NB4 (cell line): ENCODE measurements around the gene MED26.
A peak's percentile ranks its signal among the peaks of the same experiment; 100 is the strongest.

Experiments used
- DNase-seq: peaks from one replicate; pipeline ENCODE4 v3.0.0; 2010; ENCODE audit warnings: low read depth
- H3K4me3 ChIP-seq: one replicate; pipeline ENCODE4 v1.5.1; 2011; ENCODE audit warnings: mild to moderate bottlenecking, low read depth, low read length, moderate library complexity
- CTCF ChIP-seq: IDR thresholded peaks from one replicate; pipeline ENCODE4 v1.5.1; 2012; ENCODE audit warnings: low read depth, low read length
- MYC ChIP-seq: IDR thresholded peaks from 2 replicates; pipeline ENCODE4 v1.6.1; 2011; ENCODE audit warnings: low read depth, low read length
- POLR2A ChIP-seq: IDR thresholded peaks from 2 replicates; pipeline ENCODE4 v1.6.1; 2011; ENCODE audit warnings: mild to moderate bottlenecking; ENCODE audit not compliant: insufficient read length; ENCODE audit errors: extremely low read depth
- TF ChIP-seq, protein P1 (sequence below): IDR thresholded peaks from 2 replicates; pipeline ENCODE4 v1.6.1; 2011; ENCODE audit warnings: low read depth, low read length

The MED26 gene

DNA sequence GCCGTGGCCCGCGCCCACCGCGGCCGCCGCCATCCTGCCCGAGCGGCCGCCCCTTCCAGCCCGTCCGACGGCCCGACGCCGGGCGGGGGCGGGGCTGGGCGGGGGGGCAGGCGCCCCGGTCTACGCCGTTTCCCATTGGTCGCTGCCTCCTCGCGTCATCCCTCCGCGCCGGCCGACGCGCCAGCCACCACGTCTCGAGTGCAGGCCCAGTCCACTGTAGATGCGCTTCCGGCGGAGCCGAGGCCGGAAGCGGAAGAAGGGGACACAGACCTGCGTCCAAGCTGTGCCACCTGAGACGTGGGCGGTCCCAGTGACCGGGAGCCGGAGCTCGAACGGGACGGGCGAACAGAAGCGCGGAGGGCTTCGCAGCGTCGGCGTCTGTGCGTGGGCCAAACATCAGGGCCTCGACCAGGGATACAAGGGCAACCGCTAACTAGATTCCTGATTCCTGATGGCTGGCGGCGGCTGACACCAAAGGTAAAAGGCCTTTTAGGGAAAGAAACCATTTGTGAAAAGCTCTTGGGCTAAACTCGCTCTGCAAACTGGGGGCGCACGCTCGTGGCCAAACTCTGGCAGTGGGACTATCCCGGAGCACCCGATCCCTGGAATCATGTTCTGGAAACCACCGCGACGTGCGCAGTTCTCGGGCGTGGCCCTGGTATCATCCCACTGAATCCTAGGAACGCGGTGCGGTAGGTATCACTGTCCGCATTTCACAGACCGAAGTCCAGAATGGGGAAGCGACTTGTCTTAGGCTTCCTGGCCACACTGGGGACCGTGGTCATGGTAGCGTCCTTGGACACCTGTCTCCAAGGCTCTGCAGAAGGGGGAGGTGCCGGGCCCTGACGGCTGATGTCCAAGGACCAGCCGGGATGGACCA is 55.4 kb downstream of the MED26 start, which contains the start of gene SLC35E1:
TSS of gene SLC35E1 (minus strand) at position 84 of the 880 bp plus-strand sequence. CDS start at position 33, 51 bp downstream.
- TF ChIP-seq POLR2A (peak; percentile 61), MYC (peak; percentile 88), CTCF (no peak)
- TF ChIP-seq, protein P1, sequence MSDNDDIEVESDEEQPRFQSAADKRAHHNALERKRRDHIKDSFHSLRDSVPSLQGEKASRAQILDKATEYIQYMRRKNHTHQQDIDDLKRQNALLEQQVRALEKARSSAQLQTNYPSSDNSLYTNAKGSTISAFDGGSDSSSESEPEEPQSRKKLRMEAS, result peak; percentile 75
- H3K4me3 ChIP-seq, result peak within 1 kb of the TSS; percentile 82
- peak; percentile 96 for DNase-seq

GRCh38 chr19:16571822-16572331 is 56.1 kb downstream of the MED26 start:
- peak; percentile 52 for DNase-seq
- TF ChIP-seq CTCF (no peak), MYC (no peak), POLR2A (no peak)
- TF ChIP-seq, protein P1, result no peak
- peak overlapping the region; percentile 75 for H3K4me3 ChIP-seq

GRCh38 chr19:16571283-16571682 is 56.7 kb downstream of the MED26 start:
- DNase-seq, result peak; percentile 82
- no peak for TF ChIP-seq POLR2A
- TF ChIP-seq CTCF, result no peak
- TF ChIP-seq, protein P1, result no peak
- TF ChIP-seq MYC, result no peak

DNA sequence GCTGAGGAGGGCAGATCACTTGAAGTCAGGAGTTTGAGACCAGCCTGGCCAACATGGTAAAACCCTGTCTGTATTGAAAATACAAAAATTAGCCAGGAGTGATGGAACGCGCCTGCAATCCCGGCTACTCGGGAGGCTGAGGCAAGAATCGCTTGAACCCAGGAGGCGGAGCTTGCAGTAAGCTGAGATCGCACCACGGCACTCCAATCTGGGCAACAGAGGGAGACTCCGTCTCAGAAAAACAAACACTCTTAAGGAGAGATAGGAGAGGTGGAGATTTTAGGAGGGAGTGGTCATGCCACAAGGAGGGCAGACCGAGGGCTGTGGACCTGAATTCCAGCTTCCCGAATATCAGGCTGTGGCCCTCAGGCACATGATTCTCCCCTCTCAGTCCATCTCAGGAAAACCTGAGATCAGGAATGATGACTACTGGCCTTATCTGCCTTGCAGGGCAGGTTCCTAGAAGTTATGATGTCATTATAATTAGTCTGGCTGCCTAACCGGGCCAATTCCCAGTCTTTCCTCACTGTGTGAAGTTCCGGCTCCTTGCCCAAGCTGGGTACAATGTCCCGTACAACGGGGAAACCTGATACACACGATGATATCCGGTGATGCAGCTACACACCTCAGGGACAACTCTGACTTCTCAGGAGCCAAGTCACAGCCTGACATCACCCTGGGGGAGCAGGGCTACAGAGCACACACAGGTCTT is 58.2 kb downstream of the MED26 start:
- DNase-seq, result no peak
- no peak overlapping the region for H3K4me3 ChIP-seq
- TF ChIP-seq CTCF (no peak), POLR2A (no peak), MYC (no peak)
- TF ChIP-seq, protein P1, result no peak

More at GRCh38 chr19:16571283-16571682, 56.7 kb downstream of the MED26 start:
- peak overlapping the region; percentile 75 for H3K4me3 ChIP-seq

- TF ChIP-seq CTCF (no peak), MYC (no peak), POLR2A (no peak)
- TF ChIP-seq, protein P1, result no peak
- no peak for DNase-seq
- no peak overlapping the region for H3K4me3 ChIP-seq
These were observed 61.3 kb downstream of the MED26 start for GRCh38 chr19:16566702-16567101.
